ENCODE results near the gene BIRC5.
A peak's percentile ranks its signal among the peaks of the same experiment; 100 is the strongest.
"Not testable (repeated sequence)": the region's sequence is repeated elsewhere in the genome, so short reads cannot be mapped to it uniquely, and the experiment has no call there.

Gene BIRC5

GRCh38 chr17:78241277-78242023 is 27.4 kb downstream of the BIRC5 start:
- no peak for DNase-seq

GRCh38 chr17:78242024-78242742 is 28.1 kb downstream of the BIRC5 start:
- DNase-seq: no peak

DNA sequence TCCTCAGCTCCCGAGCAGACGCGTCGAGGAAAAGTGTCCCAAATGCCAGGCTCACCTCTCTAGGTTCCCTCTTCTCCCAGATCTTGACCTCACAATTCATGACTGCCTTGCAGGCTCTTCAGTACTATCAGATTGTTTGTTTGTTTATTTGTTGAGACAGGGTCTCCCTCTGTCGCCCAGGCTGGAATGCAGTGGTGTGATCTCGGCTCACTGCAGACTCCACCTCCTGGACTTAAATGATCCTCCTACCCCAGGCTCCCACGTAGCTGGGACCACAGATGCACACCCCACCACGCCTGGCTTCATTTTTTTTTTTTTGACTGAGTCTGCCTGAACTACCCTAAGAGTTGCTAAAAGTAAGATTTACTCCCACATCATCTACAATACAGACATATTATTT is 33.3 kb downstream of the BIRC5 start:
- DNase-seq: no peak

DNA sequence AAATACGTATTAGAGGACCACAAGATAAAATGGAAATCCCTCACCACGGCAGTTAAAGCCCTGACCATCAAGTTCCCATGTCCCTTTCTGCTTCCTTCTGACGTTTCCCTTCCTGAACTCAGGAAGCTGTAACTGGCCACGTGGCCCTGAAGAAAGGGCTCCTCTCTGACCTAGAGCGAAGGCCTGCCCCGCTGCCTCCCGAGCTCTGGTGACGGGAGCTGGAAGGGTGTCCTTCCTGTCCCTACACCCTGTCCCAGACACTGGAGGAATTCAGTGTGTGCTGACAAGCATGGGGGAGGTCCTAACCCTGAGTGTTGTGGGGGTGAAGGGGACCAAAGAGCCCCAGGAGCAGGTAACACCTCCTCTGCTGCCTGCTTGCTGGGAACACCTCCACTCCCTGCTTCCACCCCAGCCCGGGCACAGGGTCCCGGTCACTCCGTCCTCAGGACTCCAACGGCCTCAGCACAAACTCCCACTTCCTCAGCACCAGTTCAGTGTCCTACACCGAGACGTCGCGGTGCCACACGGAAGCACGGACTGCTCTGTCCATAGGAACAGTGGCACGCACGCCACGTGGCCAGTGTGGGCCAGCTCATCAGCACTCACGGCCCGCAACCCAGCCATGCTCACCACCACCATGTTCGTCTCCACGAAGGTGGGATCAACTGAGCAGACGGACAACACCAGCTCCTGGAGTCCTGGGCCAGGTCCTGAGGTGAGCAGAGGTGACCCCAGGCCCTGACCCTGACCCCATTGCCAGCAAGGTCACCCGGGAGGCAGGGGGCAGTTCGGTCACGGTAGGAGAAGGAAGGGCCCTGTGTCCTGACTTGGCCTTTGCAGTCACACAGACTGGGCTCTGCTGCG is 34.2 kb downstream of the BIRC5 start:
- no peak for DNase-seq

- DNase-seq: no peak
These were observed 35.2 kb downstream of the BIRC5 start for GRCh38 chr17:78249074-78249817.

- no peak for DNase-seq
These were observed 36.1 kb downstream of the BIRC5 start for GRCh38 chr17:78249818-78250806.

DNA sequence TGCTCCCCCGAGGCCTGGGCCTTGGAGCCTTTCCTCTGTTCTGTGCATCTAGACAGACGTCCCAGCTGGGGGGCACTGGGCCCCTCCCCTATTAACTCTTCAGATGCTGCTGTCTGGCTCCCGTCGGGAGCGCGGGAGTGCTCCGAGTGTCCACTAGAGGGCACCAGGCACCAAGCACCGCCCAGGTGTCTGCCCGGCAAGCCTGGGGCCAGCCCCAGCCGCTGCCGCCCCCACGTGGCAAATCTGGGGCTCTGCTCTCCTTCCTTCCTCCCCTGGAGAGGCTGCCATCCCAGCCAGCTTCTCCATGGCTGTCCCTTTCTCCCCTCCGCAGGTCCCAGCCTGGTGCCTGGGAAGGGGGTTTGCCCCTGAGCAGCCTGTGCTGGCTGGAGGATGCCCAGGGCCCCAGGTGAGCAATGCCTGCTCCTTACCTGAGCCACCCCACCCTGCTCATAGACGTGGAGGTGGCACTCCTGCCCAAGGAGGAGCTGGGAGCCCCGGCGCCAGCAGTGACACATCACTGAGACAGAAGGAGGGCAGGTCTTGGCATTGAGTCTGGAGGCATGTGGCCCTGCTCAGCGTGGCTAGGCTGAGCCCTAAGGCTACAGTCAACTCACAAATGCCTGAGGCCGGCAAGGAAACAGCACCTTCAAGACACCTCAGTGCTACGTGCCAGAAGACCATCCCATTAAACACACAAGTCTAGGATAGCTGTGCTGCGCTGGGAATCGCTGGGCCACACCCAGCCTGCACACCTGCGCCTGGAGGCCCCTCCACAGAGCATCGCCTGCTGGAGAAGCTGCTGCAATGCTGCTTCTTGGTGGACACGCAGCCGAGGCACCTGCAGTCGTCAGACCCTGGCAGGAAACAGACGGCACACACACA is 37.1 kb downstream of the BIRC5 start:
- DNase-seq: peak; percentile 20

DNA sequence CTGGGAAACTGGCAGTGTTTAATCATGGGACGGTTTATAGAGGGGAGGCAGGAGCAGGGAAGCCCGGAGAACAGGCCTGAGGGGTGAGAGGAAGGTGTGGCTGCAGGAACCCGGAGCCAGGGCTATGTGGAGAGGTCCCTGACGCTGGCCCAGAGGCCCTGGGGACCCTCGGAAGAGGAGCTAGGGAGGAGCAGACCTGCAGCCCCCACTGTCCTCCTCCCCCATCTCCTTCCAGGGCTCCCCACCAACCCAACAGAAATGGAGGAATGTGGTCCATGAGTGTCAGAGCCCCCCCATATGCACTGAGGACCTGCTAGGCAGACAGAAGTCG is 37.7 kb downstream of the BIRC5 start:
- DNase-seq: no peak

GRCh38 chr17:78252111-78252634 is 38.1 kb downstream of the BIRC5 start:
- DNase-seq: no peak

DNA sequence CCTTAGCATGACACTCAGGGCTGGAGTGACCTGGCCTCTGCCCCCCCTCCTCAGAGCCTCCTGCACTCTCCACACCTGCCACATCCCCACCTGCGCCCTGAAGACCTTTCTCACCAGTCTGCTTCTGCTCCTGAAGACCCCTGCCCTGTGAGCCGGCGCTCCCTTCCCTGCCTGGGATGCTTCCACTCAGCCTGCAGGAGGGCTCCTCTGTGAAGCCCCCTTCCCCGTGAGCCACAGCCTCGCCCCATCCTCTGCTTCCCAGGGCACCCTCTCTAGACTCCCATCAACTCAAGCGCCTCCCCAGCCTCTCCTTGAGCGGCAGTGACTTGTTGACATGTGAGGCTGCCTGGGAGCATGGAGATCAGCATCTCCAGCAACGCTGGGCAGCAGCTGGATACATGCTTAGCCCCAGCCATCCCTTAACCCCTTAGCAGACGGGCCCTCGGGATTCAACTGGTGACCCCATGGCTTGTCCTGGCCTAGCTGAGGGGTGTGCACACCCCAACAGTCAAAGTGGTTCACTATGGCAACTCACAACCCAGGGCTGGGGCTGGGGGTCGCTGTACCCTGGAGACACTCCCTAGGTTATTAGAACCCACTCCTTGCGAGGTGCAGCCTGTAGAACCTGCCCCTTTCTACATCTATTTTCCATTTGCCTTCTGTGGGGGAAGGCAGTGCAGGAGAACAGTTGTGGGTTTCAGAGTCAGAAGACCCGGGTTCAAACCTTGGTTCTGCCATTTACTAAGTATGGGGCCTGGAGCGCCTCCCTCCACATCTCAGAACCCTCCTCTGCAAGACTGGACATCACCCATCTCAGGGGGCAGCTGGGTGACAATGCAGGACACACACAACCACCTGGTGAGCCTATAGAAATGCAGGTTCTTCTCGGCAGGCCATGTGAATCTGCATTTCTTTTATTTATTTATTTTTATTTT is 38.9 kb downstream of the BIRC5 start:
- no peak for DNase-seq

- DNase-seq: not testable (repeated sequence)
These were observed 39.5 kb downstream of the BIRC5 start for GRCh38 chr17:78253636-78253945.

- peak; percentile 51 for DNase-seq
These were observed 40.1 kb downstream of the BIRC5 start for GRCh38 chr17:78253946-78254672.

- no peak for DNase-seq
These were observed 41.1 kb downstream of the BIRC5 start for GRCh38 chr17:78255029-78255656.

DNA sequence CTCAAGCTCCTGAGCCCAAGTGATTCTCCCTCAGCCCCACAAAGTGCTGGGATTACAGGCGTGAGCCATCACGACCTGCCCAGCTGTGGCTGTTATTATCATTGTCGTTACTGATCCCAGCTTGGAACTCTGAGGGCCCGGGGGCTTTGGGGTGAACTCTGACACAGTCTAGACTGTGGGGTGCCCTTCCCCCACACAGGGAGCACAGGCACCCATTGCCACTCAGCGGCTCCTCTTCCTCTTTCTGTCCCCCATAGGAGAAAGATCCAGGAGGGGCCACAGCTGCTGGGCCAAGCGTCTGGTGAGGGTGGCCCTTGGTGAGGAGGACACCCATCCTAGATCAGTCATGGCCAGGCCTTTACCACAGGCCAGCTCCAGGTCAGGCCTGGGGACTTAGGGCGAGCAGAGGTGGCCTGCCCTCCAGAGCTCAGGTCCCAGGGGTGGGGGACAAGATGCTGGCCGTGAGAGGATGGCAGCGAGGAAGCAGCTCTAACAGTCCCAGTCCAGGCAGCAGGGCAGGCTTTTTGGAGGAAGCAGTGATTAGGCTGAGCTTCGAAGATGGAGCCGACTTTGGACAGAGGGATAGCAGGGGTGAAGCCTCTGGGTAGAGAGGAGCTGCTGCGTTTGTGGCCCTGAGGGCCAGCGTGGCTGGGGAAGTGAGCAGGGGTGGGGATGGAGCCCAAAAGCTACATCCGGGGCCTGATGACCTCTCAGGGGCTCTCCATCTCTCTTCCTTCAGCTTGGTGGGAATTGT is 42.1 kb downstream of the BIRC5 start:
- DNase-seq: no peak

GRCh38 chr17:78256707-78257591 is 42.9 kb downstream of the BIRC5 start:
- no peak for DNase-seq

GRCh38 chr17:78257810-78258322 is 43.8 kb downstream of the BIRC5 start:
- no peak for DNase-seq
